Right ventricle myocardium inferior (tissue), 1 donor: ENCODE data around the gene SLC16A3. TPM values are rescaled to one million over a fixed set of nuclear protein-coding genes. Genes with fewer than 3 reads are reported as not detected.
A peak's percentile ranks its signal among the peaks of the same experiment; 100 is the strongest.

Source experiments
- ATAC-seq: fragments of 200-7000 bp; cut with Tn5 transposase; one replicate; pipeline ENCODE4 v1.9.1; 2020; ENCODE audit warnings: mild to moderate bottlenecking, moderate library complexity
- DNase-seq: peaks from one replicate; pipeline ENCODE4 v3.0.0; 2021; ENCODE audit errors: missing footprints
- intact Hi-C: fragments of 100-400 bp; cut with DNase I; formaldehyde crosslinking; loops from one replicate; pipeline ENCODE4 v1.11.0; 2022
- total RNA-seq: library from RNA; stranded (reverse); fragmentation: NEBNext Ultra II Directional; extraction: Animal tissue kit (Norgen Biotek cat#: 25700); gene quantifications from one replicate; pipeline ENCODE4 v1.2.1, GENCODE V29; 2021
- donor health status: DM: no; HTN: yes; CAD: no; lungs with severe emphysema.

SLC16A3 gene
- total RNA-seq, 1 donor from 2014 or later, result 10.4 TPM

GRCh38 chr17:82271401-82271800 is 42.6 kb downstream of the SLC16A3 start:
- intact Hi-C loops, result loop anchor here (5.0 kb wide), 1 partner anchor 39 kb away; no protein-coding TSS in a partner anchor

GRCh38 chr17:82272495-82273326 is 43.9 kb downstream of the SLC16A3 start:
- ATAC-seq (peak; percentile 24), DNase-seq (peak; percentile 79)
- intact Hi-C loops, result loop anchor here (1.0 to 5.0 kb wide), 2 partner anchors 20 to 40 kb away; no protein-coding TSS in a partner anchor

More at GRCh38 chr17:82271401-82271800, 42.6 kb downstream of the SLC16A3 start:
- no peak for ATAC-seq
- DNase-seq, result no peak

- ATAC-seq (peak; percentile 95), DNase-seq (peak; percentile 96)
- intact Hi-C loops, result loop anchor here (1.0 to 5.0 kb wide), 2 partner anchors 19 to 41 kb away; no protein-coding TSS in a partner anchor
Measured at GRCh38 chr17:82273327-82274133, 44.7 kb downstream of the SLC16A3 start, which contains the start of gene CSNK1D. Gene CSNK1D, minus strand, starts transcription at chr17:82273700. Its CDS starts 319 bp downstream, at chr17:82273381.

GRCh38 chr17:82274134-82275020 is 45.5 kb downstream of the SLC16A3 start:
- intact Hi-C loops, result loop anchor here (5.0 kb wide), 1 partner anchor 42 kb away; no protein-coding TSS in a partner anchor
- ATAC-seq, result no peak
- DNase-seq, result peak; percentile 37

- no peak for ATAC-seq
- intact Hi-C loops, result no loop called here
- DNase-seq, result peak; percentile 37
Measured at GRCh38 chr17:82275326-82275725, 46.5 kb downstream of the SLC16A3 start.

GRCh38 chr17:82276938-82277337 is 48.1 kb downstream of the SLC16A3 start:
- no peak for ATAC-seq
- intact Hi-C loops, result no loop called here
- DNase-seq, result no peak

GRCh38 chr17:82277851-82278250 is 49.0 kb downstream of the SLC16A3 start:
- DNase-seq (no peak), ATAC-seq (no peak)
- intact Hi-C loops, result no loop called here

- intact Hi-C loops, result no loop called here
Measured at GRCh38 chr17:82278308-82278707, 49.5 kb downstream of the SLC16A3 start.

GRCh38 chr17:82278786-82279391 is 50.0 kb downstream of the SLC16A3 start:
- intact Hi-C loops, result no loop called here
- no peak for ATAC-seq
- peak; percentile 66 for DNase-seq

More at GRCh38 chr17:82278308-82278707, 49.5 kb downstream of the SLC16A3 start:
- ATAC-seq (no peak), DNase-seq (no peak)

- DNase-seq (peak; percentile 31), ATAC-seq (no peak)
- intact Hi-C loops, result no loop called here
Measured at GRCh38 chr17:82280537-82280936, 51.7 kb downstream of the SLC16A3 start.

GRCh38 chr17:82281076-82281475 is 52.2 kb downstream of the SLC16A3 start:
- peak; percentile 37 for DNase-seq
- ATAC-seq, result no peak
- intact Hi-C loops, result no loop called here

- DNase-seq, result peak; percentile 51
- intact Hi-C loops, result no loop called here
- no peak for ATAC-seq
Measured at GRCh38 chr17:82281502-82282238, 52.8 kb downstream of the SLC16A3 start.

GRCh38 chr17:82282239-82283207 is 53.7 kb downstream of the SLC16A3 start:
- ATAC-seq (no peak), DNase-seq (peak; percentile 39)
- intact Hi-C loops, result no loop called here

GRCh38 chr17:82283208-82283749 is 54.4 kb downstream of the SLC16A3 start:
- ATAC-seq (no peak), DNase-seq (peak; percentile 68)
- intact Hi-C loops, result no loop called here

GRCh38 chr17:82285141-82285540 is 56.3 kb downstream of the SLC16A3 start:
- ATAC-seq, result no peak
- intact Hi-C loops, result no loop called here
- DNase-seq, result no peak
